K562 (cell line): Measurements from ENCODE around the gene LST1. TPM values are rescaled to one million over a fixed set of nuclear protein-coding genes. Genes with fewer than 3 reads are reported as not detected.
A peak's percentile ranks its signal among the peaks of the same experiment; 100 is the strongest.

Experiments
- ARID3A ChIP-seq: IDR thresholded peaks from 2 replicates; pipeline ENCODE4 v1.6.1; 2012; ENCODE audit warnings: low read depth, low read length, improper control_type of control experiment, borderline replicate concordance
- EWSR1 ChIP-seq: fragments of 450-650 bp; IDR thresholded peaks from 2 replicates; pipeline ENCODE4 v1.6.1; 2018; ENCODE audit warnings: borderline replicate concordance, mild to moderate bottlenecking, low read depth, moderate library complexity; ENCODE audit not compliant: partially characterized antibody
- EZH2 ChIP-seq: IDR thresholded peaks from 2 replicates; pipeline ENCODE4 v1.6.1; 2012; ENCODE audit warnings: low read depth, mild to moderate bottlenecking, inconsistent platforms, low read length, borderline replicate concordance
- ILK ChIP-seq: fragments of 450-650 bp; IDR thresholded peaks from 2 replicates; pipeline ENCODE4 v1.6.1; 2016; ENCODE audit warnings: missing genetic modification characterization, low read depth, mild to moderate bottlenecking, missing compliant biosample characterization, moderate library complexity, borderline replicate concordance
- KAT7 ChIP-seq: sonication (generic); formaldehyde crosslinking; IDR thresholded peaks from 2 replicates; pipeline ENCODE4 v1.8.0; 2022; ENCODE audit warnings: missing genetic modification reagents, mild to moderate bottlenecking, borderline replicate concordance
- MBD2 ChIP-seq: sonication (generic); IDR thresholded peaks from 2 replicates; pipeline ENCODE4 v1.6.1; 2016; ENCODE audit warnings: low read depth, borderline replicate concordance
- MCM2 ChIP-seq: fragments of 450-650 bp; IDR thresholded peaks from 2 replicates; pipeline ENCODE4 v1.6.1; 2017; ENCODE audit warnings: low read depth, mild to moderate bottlenecking
- MED1 ChIP-seq: sonication (generic); formaldehyde crosslinking; IDR thresholded peaks from 2 replicates; pipeline ENCODE4 v1.8.1; 2023; ENCODE audit warnings: missing genetic modification reagents, borderline replicate concordance
- PTRF ChIP-seq: fragments of 450-650 bp; IDR thresholded peaks from 2 replicates; pipeline ENCODE4 v1.6.1; 2016; ENCODE audit warnings: mild to moderate bottlenecking, missing genetic modification characterization, missing compliant biosample characterization
- PYGO2 ChIP-seq: fragments of 450-650 bp; IDR thresholded peaks from 2 replicates; pipeline ENCODE4 v1.6.1; 2016; ENCODE audit warnings: mild to moderate bottlenecking, missing genetic modification characterization, moderate library complexity, missing compliant biosample characterization
- RFX5 ChIP-seq: IDR thresholded peaks from 2 replicates; pipeline ENCODE4 v1.6.1; 2011; ENCODE audit warnings: low read depth, mild to moderate bottlenecking, improper control_type of control experiment, low read length
- SLC30A9 ChIP-seq: fragments of 250-450 bp; sonication (Bioruptor Pico); IDR thresholded peaks from 2 replicates; pipeline ENCODE4 v1.8.0; 2022; ENCODE audit warnings: mild to moderate bottlenecking, moderate library complexity
- SMARCC2 ChIP-seq: fragments of 450-650 bp; IDR thresholded peaks from 2 replicates; pipeline ENCODE4 v1.6.1; 2017; ENCODE audit warnings: antibody characterized with exemption, moderate library complexity, mild to moderate bottlenecking, low read depth
- STAG1 ChIP-seq: sonication (generic); formaldehyde crosslinking; IDR thresholded peaks from 2 replicates; pipeline ENCODE4 v1.5.0; 2020; ENCODE audit warnings: missing genetic modification reagents, borderline replicate concordance
- TCF7L2 ChIP-seq: fragments of 150-350 bp; IDR thresholded peaks from 2 replicates; pipeline ENCODE4 v1.6.1; 2016; ENCODE audit warnings: low read depth, mild to moderate bottlenecking, low read length, moderate library complexity
- ZFP36 ChIP-seq: fragments of 150-350 bp; IDR thresholded peaks from 2 replicates; pipeline ENCODE4 v1.6.1; 2018; ENCODE audit warnings: low read length, low read depth; ENCODE audit not compliant: partially characterized antibody
- ZKSCAN1 ChIP-seq: fragments of 150-350 bp; IDR thresholded peaks from 2 replicates; pipeline ENCODE4 v1.6.1; 2016; ENCODE audit warnings: low read depth, low read length
- ZNF696 ChIP-seq: fragments of 250-450 bp; sonication (Bioruptor Pico); conservative IDR thresholded peaks from 2 replicates; pipeline ENCODE4 v1.4.0; 2020; ENCODE audit warnings: mild to moderate bottlenecking, moderate library complexity
- polyA plus RNA-seq, 8 experiments: library from polyadenylated mRNA; depleted of rRNA in 4 of 8; stranded (reverse) in 5 of 8; unstranded in 3 of 8; fragments of >200 nt; fragmentation: Nextera tagmentation in 2 of 8; fragmentation: Illumina TruSeq in 1 of 8; extraction: Ambion mirVana in 2 of 8; extraction: Trizol in 1 of 8; gene quantifications; 2 replicates each; pipeline versions ENCODE4 v1.2.1 to v1.2.3, GENCODE V29; 2011 to 2014; ENCODE audit warnings: inconsistent platforms in 1 of 8, missing spikeins in 1 of 8
- total RNA-seq, 7 experiments: library from RNA; depleted of rRNA in 6 of 7; stranded (reverse); fragments of >200 nt in 6 of 7; fragmentation: Illumina TruSeq in 2 of 7; extraction: Trizol in 2 of 7; gene quantifications; 2 replicates each; pipeline versions ENCODE4 v1.2.1 to v1.2.3, GENCODE V29; 2011 to 2021; ENCODE audit warnings: low replicate concordance in 1 of 7
- TF ChIP-seq, protein P1 (sequence below): fragments of 250-450 bp; sonication (Bioruptor Pico); IDR thresholded peaks from 2 replicates; pipeline ENCODE4 v1.8.0; 2021; ENCODE audit warnings: borderline replicate concordance, mild to moderate bottlenecking, moderate library complexity; ENCODE audit not compliant: poor library complexity, severe bottlenecking
- TF ChIP-seq, protein P2 (sequence below): fragments of 200-800 bp; sonication (Bioruptor generic); IDR thresholded peaks from 2 replicates; pipeline ENCODE4 v1.6.1; 2016; ENCODE audit warnings: missing genetic modification characterization, missing compliant biosample characterization

LST1 gene
- total and polyA plus RNA-seq, 9 of the 15 experiments (the other 6 are each of a cell fraction or from before 2014, with no cell fraction given), result 0.82 to 7.8 (median 1.7) TPM

GRCh38 chr6:31541658-31542521, 44.2 kb upstream of the LST1 start, which contains the start of gene DDX39B (continued):
- TF ChIP-seq STAG1 (CRISPR knock-in tag), result no peak
- TF ChIP-seq MED1, result no peak
- peak; percentile 85 for TF ChIP-seq MBD2
- no peak for TF ChIP-seq ZFP36
- no peak for TF ChIP-seq ARID3A
- no peak for TF ChIP-seq TCF7L2
- no peak for TF ChIP-seq RFX5
- TF ChIP-seq EZH2, result no peak
- no peak for TF ChIP-seq ILK
- no peak for TF ChIP-seq PYGO2 (tag)
- no peak for TF ChIP-seq SLC30A9
- TF ChIP-seq KAT7, result peak; percentile 57; the same call in 1 of the 2 replicates
- TF ChIP-seq PTRF, result no peak
- TF ChIP-seq SMARCC2, result no peak
- TF ChIP-seq ZKSCAN1, result peak; percentile 33; the same call in 1 of the 2 replicates
- TF ChIP-seq MCM2, result no peak
- no peak for TF ChIP-seq ZNF696 (CRISPR knock-in tag)
- TF ChIP-seq, protein P1, sequence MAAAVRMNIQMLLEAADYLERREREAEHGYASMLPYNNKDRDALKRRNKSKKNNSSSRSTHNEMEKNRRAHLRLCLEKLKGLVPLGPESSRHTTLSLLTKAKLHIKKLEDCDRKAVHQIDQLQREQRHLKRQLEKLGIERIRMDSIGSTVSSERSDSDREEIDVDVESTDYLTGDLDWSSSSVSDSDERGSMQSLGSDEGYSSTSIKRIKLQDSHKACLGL, result no peak
- no peak for TF ChIP-seq EWSR1
- TF ChIP-seq, protein P2, sequence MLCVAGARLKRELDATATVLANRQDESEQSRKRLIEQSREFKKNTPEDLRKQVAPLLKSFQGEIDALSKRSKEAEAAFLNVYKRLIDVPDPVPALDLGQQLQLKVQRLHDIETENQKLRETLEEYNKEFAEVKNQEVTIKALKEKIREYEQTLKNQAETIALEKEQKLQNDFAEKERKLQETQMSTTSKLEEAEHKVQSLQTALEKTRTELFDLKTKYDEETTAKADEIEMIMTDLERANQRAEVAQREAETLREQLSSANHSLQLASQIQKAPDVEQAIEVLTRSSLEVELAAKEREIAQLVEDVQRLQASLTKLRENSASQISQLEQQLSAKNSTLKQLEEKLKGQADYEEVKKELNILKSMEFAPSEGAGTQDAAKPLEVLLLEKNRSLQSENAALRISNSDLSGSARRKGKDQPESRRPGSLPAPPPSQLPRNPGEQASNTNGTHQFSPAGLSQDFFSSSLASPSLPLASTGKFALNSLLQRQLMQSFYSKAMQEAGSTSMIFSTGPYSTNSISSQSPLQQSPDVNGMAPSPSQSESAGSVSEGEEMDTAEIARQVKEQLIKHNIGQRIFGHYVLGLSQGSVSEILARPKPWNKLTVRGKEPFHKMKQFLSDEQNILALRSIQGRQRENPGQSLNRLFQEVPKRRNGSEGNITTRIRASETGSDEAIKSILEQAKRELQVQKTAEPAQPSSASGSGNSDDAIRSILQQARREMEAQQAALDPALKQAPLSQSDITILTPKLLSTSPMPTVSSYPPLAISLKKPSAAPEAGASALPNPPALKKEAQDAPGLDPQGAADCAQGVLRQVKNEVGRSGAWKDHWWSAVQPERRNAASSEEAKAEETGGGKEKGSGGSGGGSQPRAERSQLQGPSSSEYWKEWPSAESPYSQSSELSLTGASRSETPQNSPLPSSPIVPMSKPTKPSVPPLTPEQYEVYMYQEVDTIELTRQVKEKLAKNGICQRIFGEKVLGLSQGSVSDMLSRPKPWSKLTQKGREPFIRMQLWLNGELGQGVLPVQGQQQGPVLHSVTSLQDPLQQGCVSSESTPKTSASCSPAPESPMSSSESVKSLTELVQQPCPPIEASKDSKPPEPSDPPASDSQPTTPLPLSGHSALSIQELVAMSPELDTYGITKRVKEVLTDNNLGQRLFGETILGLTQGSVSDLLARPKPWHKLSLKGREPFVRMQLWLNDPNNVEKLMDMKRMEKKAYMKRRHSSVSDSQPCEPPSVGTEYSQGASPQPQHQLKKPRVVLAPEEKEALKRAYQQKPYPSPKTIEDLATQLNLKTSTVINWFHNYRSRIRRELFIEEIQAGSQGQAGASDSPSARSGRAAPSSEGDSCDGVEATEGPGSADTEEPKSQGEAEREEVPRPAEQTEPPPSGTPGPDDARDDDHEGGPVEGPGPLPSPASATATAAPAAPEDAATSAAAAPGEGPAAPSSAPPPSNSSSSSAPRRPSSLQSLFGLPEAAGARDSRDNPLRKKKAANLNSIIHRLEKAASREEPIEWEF, result no peak
